Measurements from ENCODE around the gene CLCN1. TPM values are rescaled to one million over a fixed set of nuclear protein-coding genes. Genes with fewer than 3 reads are reported as not detected.

The CLCN1 gene
- total RNA-seq, 1 experiment from 2014 or later: not detected

GRCh38 chr7:143379611-143380259 is 63.8 kb downstream of the CLCN1 start:
- no peaks in the 10 kb centered on the region for H3K27me3 ChIP-seq (ENCODE audit: low read length)
- H3K9me3 ChIP-seq (ENCODE audit: low read length): no peaks in the 10 kb centered on the region
- no peak overlapping the region for H3K27ac ChIP-seq (ENCODE audit: low read length)
- H3K36me3 ChIP-seq (ENCODE audit: insufficient read depth, low read length): no peaks in the 10 kb centered on the region
- H3K79me2 ChIP-seq (ENCODE audit: low read length): no peaks in the 10 kb centered on the region
- H3K9me2 ChIP-seq (replicated peaks; ENCODE audit: insufficient read depth, low read length): no peaks in the 10 kb centered on the region
- H3K4me3 ChIP-seq (ENCODE audit: low read length): peak overlapping the region; percentile 83
- H3K4me1 ChIP-seq (ENCODE audit: low read length): peaks cover 17% of the 10 kb centered on the region
- H3K9ac ChIP-seq (ENCODE audit: low read length): peak overlapping the region; percentile 85
- H3K4me2 ChIP-seq (ENCODE audit: low read depth, low read length, poor library complexity, severe bottlenecking): peak overlapping the region; percentile 89
- H2AFZ ChIP-seq (ENCODE audit: low read length): no peak overlapping the region
- no peak for DNase-seq
- no peaks in the 10 kb centered on the region for H4K20me1 ChIP-seq (ENCODE audit: insufficient read depth, low read depth, low read length)

- H3K79me2 ChIP-seq (ENCODE audit: low read length): no peaks in the 10 kb centered on the region
- peak overlapping the region; percentile 89 for H3K4me2 ChIP-seq (ENCODE audit: low read depth, low read length, poor library complexity, severe bottlenecking)
- H4K20me1 ChIP-seq (ENCODE audit: insufficient read depth, low read depth, low read length): no peaks in the 10 kb centered on the region
- H3K36me3 ChIP-seq (ENCODE audit: insufficient read depth, low read length): no peaks in the 10 kb centered on the region
- no peaks in the 10 kb centered on the region for H3K27me3 ChIP-seq (ENCODE audit: low read length)
- peak; percentile 94 for DNase-seq
- peaks cover 12% of the 10 kb centered on the region for H3K4me1 ChIP-seq (ENCODE audit: low read length)
- H3K9me3 ChIP-seq (ENCODE audit: low read length): no peaks in the 10 kb centered on the region
- H3K9me2 ChIP-seq (replicated peaks; ENCODE audit: insufficient read depth, low read length): no peaks in the 10 kb centered on the region
- H3K9ac ChIP-seq (ENCODE audit: low read length): peak overlapping the region; percentile 85
- H3K27ac ChIP-seq (ENCODE audit: low read length): no peak overlapping the region
- peak overlapping the region; percentile 83 for H3K4me3 ChIP-seq (ENCODE audit: low read length)
- peak overlapping the region; percentile 82 for H2AFZ ChIP-seq (ENCODE audit: low read length)
Observed at GRCh38 chr7:143380260-143380645, 64.3 kb downstream of the CLCN1 start.

GRCh38 chr7:143380646-143381426 is 64.9 kb downstream of the CLCN1 start, which contains the start of gene ZYX:
TSS of gene ZYX (plus strand) at chr7:143381345. CDS start at chr7:143381572, 227 bp downstream.
- H4K20me1 ChIP-seq (ENCODE audit: insufficient read depth, low read depth, low read length): no peaks in the 10 kb centered on the region
- DNase-seq: peak; percentile 91
- peak within 1 kb of the TSS; percentile 83 for H3K4me3 ChIP-seq (ENCODE audit: low read length)
- H3K9ac ChIP-seq (ENCODE audit: low read length): peak within 1 kb of the TSS; percentile 85
- H3K79me2 ChIP-seq (ENCODE audit: low read length): no peaks in the 10 kb centered on the region
- H3K27me3 ChIP-seq (ENCODE audit: low read length): no peaks in the 10 kb centered on the region
- H3K27ac ChIP-seq (ENCODE audit: low read length): no peak within 1 kb of the TSS
- no peaks in the 10 kb centered on the region for H3K36me3 ChIP-seq (ENCODE audit: insufficient read depth, low read length)
- H2AFZ ChIP-seq (ENCODE audit: low read length): peak within 1 kb of the TSS; percentile 82
- no peaks in the 10 kb centered on the region for H3K9me2 ChIP-seq (replicated peaks; ENCODE audit: insufficient read depth, low read length)
- no peaks in the 10 kb centered on the region for H3K9me3 ChIP-seq (ENCODE audit: low read length)
- H3K4me2 ChIP-seq (ENCODE audit: low read depth, low read length, poor library complexity, severe bottlenecking): peak within 1 kb of the TSS; percentile 89
- peaks cover 9% of the 10 kb centered on the region for H3K4me1 ChIP-seq (ENCODE audit: low read length)

- peaks cover 9% of the 10 kb centered on the region for H3K4me1 ChIP-seq (ENCODE audit: low read length)
- no peak overlapping the region for H3K27ac ChIP-seq (ENCODE audit: low read length)
- H2AFZ ChIP-seq (ENCODE audit: low read length): peak overlapping the region; percentile 82; the same call in 1 of the 2 replicates
- peak overlapping the region; percentile 83 for H3K4me3 ChIP-seq (ENCODE audit: low read length)
- H3K36me3 ChIP-seq (ENCODE audit: insufficient read depth, low read length): no peaks in the 10 kb centered on the region
- no peaks in the 10 kb centered on the region for H3K9me2 ChIP-seq (replicated peaks; ENCODE audit: insufficient read depth, low read length)
- peak; percentile 60 for DNase-seq
- H3K9me3 ChIP-seq (ENCODE audit: low read length): no peaks in the 10 kb centered on the region
- no peaks in the 10 kb centered on the region for H4K20me1 ChIP-seq (ENCODE audit: insufficient read depth, low read depth, low read length)
- H3K27me3 ChIP-seq (ENCODE audit: low read length): no peaks in the 10 kb centered on the region
- H3K9ac ChIP-seq (ENCODE audit: low read length): peak overlapping the region; percentile 85
- peak overlapping the region; percentile 89 for H3K4me2 ChIP-seq (ENCODE audit: low read depth, low read length, poor library complexity, severe bottlenecking)
- no peaks in the 10 kb centered on the region for H3K79me2 ChIP-seq (ENCODE audit: low read length)
Observed at GRCh38 chr7:143381427-143382125, 65.7 kb downstream of the CLCN1 start.

GRCh38 chr7:143382126-143382790 is 66.3 kb downstream of the CLCN1 start:
- Histone ChIP-seq H3K79me2 (ENCODE audit: low read length) (no peaks in the 10 kb centered on the region), H3K27me3 (ENCODE audit: low read length) (no peaks in the 10 kb centered on the region), H3K9me2 (replicated peaks; ENCODE audit: insufficient read depth, low read length) (no peaks in the 10 kb centered on the region), H3K9ac (ENCODE audit: low read length) (peak overlapping the region; percentile 85; the same call in 1 of the 2 replicates), H3K4me3 (ENCODE audit: low read length) (peak overlapping the region; percentile 83; the same call in 1 of the 2 replicates), H4K20me1 (ENCODE audit: insufficient read depth, low read depth, low read length) (no peaks in the 10 kb centered on the region), H3K4me1 (ENCODE audit: low read length) (peaks cover 9% of the 10 kb centered on the region), H3K9me3 (ENCODE audit: low read length) (no peaks in the 10 kb centered on the region), H2AFZ (ENCODE audit: low read length) (no peak overlapping the region), H3K36me3 (ENCODE audit: insufficient read depth, low read length) (no peaks in the 10 kb centered on the region), H3K4me2 (ENCODE audit: low read depth, low read length, poor library complexity, severe bottlenecking) (peak overlapping the region; percentile 89), H3K27ac (ENCODE audit: low read length) (no peak overlapping the region)
- DNase-seq: no peak

GRCh38 chr7:143382791-143383641 is 67.1 kb downstream of the CLCN1 start:
- Histone ChIP-seq H3K9me3 (ENCODE audit: low read length) (no peaks in the 10 kb centered on the region), H3K9ac (ENCODE audit: low read length) (no peak overlapping the region), H3K4me1 (ENCODE audit: low read length) (peaks cover 9% of the 10 kb centered on the region), H3K9me2 (replicated peaks; ENCODE audit: insufficient read depth, low read length) (no peaks in the 10 kb centered on the region), H4K20me1 (ENCODE audit: insufficient read depth, low read depth, low read length) (no peaks in the 10 kb centered on the region), H3K27me3 (ENCODE audit: low read length) (no peaks in the 10 kb centered on the region), H3K79me2 (ENCODE audit: low read length) (no peaks in the 10 kb centered on the region), H3K36me3 (ENCODE audit: insufficient read depth, low read length) (no peaks in the 10 kb centered on the region), H3K4me2 (ENCODE audit: low read depth, low read length, poor library complexity, severe bottlenecking) (no peak overlapping the region), H3K27ac (ENCODE audit: low read length) (no peak overlapping the region), H3K4me3 (ENCODE audit: low read length) (no peak overlapping the region), H2AFZ (ENCODE audit: low read length) (no peak overlapping the region)
- DNase-seq: no peak

GRCh38 chr7:143383642-143383957 is 67.7 kb downstream of the CLCN1 start:
- H3K79me2 ChIP-seq (ENCODE audit: low read length): no peaks in the 10 kb centered on the region
- no peak overlapping the region for H3K4me3 ChIP-seq (ENCODE audit: low read length)
- no peaks in the 10 kb centered on the region for H3K9me2 ChIP-seq (replicated peaks; ENCODE audit: insufficient read depth, low read length)
- H3K27ac ChIP-seq (ENCODE audit: low read length): no peak overlapping the region
- H3K27me3 ChIP-seq (ENCODE audit: low read length): no peaks in the 10 kb centered on the region
- H3K9me3 ChIP-seq (ENCODE audit: low read length): no peaks in the 10 kb centered on the region
- H3K36me3 ChIP-seq (ENCODE audit: insufficient read depth, low read length): no peaks in the 10 kb centered on the region
- no peak overlapping the region for H3K9ac ChIP-seq (ENCODE audit: low read length)
- no peak overlapping the region for H3K4me2 ChIP-seq (ENCODE audit: low read depth, low read length, poor library complexity, severe bottlenecking)
- H3K4me1 ChIP-seq (ENCODE audit: low read length): peaks cover 9% of the 10 kb centered on the region
- H4K20me1 ChIP-seq (ENCODE audit: insufficient read depth, low read depth, low read length): no peaks in the 10 kb centered on the region
- H2AFZ ChIP-seq (ENCODE audit: low read length): no peak overlapping the region
- DNase-seq: no peak

Measured in Karpas-422 (cell line).